ENCODE data around the gene GPR137.

Gene GPR137

DNA sequence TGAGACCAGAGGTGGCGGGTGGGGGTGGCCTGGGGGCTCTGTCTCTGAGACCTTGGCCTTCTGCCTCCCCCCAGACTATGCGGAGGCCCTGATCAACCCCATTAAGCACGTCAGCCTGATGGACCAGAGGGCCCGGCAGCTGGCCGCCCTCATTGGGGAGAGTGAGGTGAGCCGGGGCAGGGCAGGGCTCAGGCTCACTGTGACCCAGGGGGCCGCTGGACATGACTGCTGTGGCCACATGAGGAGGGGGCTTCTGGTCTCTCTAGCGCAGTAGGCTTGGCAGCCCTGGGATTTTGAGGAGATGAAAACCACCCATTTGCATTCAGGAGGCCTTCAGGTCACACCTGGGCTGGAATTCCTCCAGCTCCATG, 21.7 kb upstream of the GPR137 start:
- no peak for DNase-seq (ENCODE audit: low read depth)

DNA sequence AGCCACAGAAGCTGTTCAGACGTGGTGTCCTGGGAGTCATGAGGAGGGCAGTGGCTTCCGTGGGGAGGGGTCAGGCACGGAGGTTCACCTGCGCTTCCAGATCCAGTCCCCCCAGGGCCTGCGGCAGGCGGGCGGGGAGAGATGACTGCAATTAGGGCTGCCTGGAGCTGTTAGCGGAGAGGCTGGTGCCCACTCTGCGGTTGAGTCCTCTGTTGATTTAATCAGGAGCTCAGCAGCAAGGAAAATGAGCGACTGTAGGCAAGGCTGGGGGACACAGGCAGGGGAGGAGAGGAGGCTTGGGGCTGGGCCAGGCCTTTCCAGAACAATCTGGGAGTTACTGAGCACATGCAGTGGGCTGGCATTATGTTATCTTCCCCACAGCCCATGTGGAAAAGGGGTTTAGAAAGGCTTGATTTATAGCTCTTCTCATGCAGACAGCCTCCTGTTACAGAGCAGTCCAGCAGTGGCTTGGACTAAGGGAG, 21.2 kb upstream of the GPR137 start:
- DNase-seq (ENCODE audit: low read depth) = no peak

DNA sequence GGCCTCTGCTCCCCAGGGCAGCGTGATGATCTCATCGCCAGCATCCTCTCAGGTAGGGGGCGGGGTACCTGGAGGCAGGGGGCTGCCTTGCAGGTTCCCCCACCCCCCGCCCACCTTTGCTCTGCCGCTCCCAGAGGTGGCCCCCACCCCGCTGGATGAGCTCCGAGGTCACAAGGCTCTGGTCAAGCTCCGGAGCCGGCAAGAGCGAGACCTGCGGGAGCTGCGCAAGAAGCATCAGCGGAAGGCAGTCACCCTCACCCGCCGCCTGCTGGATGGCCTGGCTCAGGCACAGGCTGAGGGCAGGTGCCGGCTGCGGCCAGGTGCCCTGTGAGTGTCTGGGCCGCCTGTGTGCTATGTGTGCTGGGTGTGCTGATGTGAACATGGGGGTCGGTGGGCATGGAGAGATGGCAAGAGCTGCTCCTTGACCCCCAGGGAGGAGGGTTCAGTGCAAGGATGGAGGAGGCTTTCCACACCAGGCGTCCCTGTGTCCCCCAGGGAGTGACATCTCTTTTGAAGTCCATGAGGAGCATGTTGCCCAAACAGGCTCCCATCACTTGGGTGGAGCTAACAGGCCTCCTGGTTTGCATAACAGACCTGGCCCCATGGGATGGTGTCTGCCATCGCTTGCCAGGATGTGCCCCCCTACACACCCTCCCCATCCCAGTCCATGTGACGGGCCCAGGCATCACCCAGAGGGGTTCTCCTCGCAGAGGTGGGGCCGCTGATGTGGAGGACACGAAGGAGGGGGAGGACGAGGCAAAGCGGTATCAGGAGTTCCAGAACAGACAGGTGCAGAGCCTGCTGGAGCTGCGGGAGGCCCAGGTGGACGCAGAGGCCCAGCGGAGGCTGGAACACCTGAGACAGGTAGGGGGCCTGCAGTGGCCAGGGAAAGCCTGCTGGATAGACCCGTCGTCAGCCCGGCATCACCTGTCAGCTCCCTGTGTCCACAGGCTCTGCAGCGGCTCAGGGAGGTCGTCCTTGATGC, 20.2 kb upstream of the GPR137 start:
- DNase-seq (ENCODE audit: low read depth) = no peak

DNA sequence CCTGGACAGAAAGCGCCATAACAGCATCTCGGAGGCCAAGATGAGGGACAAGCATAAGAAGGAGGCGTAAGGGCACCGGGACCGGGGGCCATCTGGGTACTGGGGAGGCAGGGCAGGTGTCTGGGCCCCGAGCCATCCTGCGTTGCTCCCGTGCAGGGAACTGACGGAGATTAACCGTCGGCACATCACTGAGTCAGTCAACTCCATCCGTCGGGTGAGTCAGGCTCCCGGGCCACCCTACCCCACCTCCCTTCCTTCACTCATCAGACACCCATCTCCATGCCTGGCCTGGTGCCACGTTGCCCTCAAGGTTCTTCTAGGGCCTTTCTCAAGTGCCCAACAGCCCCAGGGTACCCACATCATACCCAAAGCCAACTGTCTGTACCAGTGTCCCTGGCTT, 19.3 kb upstream of the GPR137 start:
- DNase-seq (ENCODE audit: low read depth) = no peak

DNA sequence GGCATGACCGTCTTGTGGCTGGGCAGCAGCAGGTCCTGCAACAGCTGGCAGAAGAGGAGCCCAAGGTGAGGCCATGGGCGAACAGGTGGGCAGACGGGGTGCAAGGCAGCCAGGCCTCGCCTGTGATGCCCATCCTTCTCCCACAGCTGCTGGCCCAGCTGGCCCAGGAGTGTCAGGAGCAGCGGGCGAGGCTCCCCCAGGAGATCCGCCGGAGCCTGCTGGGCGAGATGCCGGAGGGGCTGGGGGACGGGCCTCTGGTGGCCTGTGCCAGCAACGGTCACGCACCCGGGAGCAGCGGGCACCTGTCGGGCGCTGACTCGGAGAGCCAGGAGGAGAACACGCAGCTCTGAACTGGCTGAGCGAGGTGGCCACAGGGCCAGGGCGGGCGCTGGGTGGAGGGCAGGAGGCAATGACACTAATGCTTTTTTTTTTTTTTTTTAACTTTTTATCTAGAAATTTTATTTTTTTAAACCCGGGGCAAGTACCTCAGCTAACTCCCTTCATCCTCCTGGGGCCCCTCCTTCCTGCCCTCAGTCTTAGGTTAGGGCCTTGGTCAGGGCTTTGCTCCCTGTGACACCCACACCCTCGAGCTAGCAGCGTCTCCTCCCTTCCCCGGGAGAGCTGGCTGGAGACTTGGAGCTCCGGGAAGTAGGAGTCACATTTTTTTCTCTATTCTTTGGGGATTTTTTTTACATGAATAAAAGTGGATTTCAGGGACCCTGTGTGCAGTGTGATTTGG, 18.3 kb upstream of the GPR137 start:
- DNase-seq (ENCODE audit: low read depth) = no peak

DNA sequence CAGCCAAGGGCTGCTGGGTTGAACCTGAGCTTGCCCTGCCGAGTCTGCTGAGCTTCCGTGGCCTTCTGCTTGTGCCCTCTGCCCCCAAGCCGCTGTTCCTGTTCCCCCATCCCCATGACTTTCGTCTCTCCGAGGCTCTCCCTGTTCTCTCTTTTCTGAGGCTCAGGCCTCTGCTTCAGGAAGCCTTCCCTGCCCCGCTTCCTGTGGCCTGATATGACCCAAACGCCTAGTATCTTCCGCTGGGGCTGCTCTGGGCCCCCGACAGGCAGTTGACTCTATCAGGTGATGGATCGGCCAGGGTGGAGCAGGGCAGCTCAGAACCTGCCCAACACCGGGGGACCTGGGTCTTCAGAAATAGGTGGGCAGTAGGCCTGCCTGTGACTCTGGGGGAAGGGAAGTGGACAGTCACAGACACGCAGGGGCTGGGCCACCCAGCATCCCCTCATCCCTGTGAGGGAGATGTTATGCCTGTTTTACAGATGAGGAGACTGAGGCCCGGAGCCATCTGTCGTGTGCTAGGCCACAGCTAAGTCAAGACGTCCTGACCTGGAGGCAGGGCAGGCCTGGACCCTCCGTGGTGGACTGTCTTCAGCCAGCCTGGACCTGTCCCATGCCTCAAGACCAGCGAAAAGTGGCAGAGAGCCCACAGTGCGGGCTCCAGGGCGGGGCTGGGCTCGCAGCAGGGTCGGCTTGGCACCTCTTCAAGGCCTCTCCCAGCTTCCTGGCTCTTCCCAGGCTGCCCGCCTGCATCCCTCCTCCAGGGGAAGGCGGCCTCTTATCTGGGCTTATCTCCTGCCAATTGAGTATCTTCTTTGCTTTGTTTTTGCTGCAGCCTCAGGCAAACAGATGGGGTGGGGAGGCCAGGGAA, 17.4 kb upstream of the GPR137 start:
- no peak for DNase-seq (ENCODE audit: low read depth)

DNA sequence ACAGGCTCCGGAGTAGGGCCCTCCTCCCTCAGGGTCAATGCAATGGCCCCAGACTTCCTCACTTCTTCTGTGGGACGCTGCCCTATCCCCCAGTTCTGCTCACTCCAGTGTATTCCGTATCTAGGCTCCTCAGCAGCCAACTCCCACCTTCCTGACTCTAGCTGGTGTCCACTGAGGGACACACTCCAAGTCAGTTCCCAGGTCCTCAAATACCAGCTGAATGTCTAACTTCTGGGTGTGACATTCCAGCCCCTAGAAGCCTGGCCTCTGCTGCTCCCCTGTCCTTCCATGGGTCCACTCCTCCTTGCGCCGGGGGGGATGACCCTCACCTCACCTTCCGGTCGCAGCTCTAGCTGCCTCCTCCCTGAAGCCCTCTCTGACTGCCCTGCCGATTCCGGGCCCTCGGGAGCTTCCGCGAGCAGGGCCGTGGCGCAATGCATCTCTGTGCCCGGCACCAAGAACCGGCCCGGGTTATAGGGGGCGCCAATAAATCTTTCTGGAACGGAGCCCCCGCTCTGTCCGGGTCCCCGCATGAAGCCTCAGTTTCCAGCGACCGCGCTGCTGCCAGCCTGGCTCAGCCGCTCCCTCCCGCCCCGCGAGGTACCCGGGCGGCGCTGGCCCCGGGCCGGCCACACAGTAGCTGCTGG, 16.6 kb upstream of the GPR137 start:
- DNase-seq (ENCODE audit: low read depth) = no peak

DNA sequence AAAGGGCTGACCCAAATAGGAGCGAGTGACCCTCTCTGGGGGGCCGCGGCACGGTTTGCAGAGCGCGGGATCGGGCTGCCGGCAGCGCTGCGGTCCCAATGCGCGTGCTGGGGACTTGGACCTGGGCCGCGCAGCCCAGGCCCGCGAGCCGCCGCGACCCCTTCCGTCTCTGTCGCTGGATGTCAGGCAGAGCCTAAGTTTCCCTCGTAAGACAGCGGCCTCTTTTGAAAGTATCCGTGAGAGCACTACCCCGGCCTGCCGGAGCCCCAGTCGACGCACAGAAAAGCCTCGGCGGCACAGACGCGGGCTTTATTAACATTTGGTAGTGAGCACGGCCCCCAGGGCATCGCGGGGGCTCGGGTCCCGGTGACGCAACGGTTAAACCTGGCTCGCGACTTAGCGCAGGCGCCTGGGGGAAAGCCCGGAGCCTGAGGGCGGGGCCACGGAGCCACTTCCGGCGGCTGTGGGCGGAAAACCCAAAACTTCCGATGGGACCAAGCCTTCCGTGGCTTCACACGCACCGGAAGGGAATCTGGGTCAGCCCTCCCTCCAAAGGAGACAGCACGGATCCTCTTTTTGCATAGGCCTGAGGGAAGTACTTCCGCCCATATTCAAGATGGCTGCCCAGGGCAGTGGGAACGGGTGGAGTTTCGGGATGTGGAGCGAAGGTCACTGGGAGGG, 16.0 kb upstream of the GPR137 start:
- peak; percentile 96 for DNase-seq (ENCODE audit: low read depth)

DNA sequence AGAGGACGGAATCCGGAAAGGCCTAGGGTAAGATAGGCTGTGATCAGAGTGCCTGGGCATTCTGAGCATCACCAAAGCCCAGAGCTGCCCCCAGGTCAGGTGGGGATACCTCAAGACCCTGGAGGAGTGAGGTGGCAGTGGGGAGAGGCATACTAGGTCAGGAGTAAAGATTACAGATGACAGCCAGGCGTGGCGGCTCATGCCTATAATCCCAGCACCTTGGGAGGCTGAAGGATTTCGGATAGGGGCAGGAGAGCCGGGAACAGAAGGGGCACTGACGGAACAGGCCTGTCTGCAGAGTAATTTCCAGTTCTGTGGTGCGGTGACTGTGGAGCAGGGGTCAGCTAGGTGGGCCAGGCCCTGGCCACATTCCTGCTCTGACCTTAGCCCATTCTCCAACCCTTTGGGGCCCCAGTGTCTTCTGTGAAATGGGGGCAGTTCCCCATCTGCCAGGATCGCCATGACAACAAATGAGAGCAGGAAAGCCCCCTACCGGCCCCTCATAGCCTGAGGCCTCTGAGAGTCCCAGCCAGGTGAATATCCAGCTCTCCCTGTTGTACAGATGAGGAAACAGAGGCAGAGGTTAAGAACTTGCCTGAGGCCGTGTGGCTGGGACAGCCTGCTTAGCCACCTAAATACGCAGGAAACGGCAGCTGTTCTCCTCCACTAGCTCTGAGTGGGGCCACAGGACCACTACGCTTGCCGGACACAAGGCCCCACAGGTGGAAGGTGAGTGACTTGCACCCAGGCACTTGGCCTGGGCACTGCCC, 10.4 kb upstream of the GPR137 start:
- no peak for DNase-seq (ENCODE audit: low read depth)

DNA sequence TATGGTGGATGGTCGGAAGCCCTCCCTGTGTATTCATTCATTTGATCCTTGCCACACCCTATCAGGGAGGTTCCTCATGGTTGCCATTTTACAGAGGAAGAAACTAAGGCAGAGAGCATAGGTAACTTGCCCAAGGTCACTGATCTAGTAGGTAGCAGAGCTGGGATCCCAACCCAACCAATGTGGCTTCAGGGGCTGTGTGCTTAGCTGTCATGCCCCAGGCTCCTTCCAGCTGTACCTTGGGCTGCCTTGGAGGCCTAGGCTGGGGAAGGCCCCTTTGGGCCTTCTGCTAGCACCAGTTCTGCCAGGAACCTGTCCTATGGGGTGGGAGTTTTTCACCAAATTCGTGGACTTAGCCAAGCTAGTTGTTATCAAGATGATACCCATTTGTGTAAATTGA, 9.8 kb upstream of the GPR137 start:
- DNase-seq (ENCODE audit: low read depth) = no peak

DNA sequence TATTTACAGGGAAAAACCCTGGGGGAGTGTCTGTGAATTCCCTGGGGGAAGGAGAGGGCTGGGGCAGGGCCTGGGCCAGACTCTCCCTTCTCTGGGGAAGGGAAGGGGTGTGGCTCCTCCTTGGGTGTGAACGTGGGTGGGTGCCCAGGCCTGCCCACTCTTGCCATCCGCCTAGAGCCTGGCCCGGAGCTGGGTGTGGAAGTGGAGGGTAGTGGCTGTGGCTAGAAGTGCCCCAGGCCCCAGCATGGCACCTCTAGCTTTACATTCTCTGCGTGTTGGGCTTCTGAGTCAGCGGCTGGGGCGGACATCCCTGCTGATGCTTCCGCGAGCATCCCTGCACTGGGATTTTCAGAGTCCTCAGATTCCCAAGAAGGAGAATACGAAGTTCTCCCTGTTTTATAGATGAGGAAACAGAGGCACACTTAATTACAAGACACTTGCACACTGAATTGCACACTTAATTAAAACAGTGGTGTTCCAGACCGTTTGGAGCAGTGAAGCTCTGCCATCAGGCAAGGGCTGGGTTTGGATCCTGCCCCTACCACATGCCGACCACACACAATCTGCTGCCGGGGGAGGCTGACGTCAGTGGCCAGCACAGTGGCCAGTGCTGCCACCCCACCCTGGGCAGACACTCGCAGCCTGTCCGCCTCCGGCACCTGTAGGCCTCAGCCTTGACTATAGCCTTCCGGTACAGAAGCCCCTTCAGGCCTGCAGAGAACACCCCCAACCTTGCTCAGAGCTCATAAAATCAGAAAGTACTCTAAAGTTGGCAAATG, 8.8 kb upstream of the GPR137 start:
- DNase-seq (ENCODE audit: low read depth) = no peak

DNA sequence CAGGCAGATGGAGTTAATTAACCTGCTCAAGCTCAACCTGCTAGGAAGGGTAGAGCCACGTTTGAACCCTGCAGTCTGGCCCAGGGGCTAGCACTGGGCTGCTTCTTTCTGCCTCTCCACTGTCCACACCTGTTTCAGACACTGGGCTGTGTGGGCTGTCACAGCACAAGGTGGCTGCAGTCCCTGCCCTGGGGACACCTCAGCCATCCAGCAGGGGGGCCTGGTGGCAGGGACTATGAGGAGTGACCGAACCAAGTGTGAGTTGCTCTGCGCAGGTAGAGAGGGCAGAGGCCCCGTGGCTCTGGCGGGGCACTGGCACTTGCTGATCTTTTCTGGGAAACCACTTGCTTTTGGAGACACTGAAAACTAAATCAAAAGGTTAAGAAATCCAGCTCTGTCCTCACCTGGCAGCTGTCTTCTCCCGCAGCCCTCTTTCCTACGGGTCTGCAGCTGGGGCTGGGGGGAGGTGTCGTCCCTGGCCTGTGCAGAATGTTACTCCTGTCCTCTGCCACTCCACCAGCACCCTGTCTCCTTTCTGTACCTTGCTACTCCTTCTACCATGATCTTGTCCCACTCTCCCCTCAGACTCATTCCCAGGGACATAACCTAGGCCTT, 7.0 kb upstream of the GPR137 start:
- DNase-seq (ENCODE audit: low read depth) = no peak

DNA sequence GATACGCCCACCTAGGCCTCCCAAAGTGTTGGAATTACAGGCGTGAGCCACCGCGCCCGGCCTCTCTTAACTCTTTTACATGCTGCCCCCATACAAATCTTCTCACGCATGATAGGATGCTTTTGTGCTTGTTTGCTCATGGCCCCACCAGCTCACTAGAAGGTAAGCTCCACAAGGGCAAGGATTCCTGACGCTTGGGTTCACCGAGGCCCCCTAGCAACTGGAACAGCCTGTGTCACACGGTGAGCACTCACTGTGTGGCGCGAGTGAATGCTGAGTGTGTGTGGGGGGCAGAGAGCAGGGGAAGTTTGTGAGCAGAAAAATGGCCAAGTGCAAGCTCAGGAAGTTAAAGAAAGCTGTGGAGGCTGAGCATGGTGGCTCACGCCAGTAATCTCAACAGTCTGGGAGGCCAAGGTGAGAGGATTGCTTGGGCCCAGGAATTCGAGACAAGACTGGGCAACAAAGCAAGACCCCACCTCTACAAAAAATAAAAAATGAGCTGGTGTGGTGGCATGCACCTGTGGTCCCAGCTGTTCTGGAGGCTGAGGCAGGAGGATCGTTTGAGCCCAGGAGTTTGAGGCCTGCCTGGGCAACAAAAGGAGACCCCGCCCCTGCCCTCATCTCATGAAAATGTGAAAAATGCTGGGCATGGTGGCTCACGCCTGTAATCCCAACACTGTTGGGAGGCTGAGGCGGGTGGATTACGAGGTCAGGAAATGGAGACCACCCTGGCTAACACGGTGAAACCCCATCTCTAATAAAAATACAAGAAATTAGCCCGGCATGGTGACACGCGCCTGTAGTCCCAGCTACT, 3.5 kb upstream of the GPR137 start:
- DNase-seq (ENCODE audit: low read depth) = no peak

DNA sequence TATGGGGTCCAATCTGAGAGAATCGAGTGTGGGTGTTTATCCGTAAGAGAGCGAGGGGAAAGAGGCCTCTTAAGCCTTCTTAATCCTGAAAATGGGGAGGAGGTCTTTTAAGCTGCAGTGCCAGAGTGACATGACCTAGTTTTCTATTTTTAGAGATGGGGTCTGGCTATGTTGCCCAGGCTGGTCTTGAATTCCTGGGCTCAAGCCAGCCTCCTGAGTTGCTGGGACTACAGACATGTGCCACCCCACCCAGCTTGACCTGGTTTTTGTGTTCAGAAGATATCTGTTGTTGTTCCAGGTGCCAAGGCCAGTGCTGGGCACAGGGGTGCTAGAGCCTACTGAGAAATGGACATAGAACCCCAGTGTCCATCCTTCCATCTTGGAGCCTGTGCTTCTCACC, 2.6 kb upstream of the GPR137 start:
- DNase-seq (ENCODE audit: low read depth) = no peak

DNA sequence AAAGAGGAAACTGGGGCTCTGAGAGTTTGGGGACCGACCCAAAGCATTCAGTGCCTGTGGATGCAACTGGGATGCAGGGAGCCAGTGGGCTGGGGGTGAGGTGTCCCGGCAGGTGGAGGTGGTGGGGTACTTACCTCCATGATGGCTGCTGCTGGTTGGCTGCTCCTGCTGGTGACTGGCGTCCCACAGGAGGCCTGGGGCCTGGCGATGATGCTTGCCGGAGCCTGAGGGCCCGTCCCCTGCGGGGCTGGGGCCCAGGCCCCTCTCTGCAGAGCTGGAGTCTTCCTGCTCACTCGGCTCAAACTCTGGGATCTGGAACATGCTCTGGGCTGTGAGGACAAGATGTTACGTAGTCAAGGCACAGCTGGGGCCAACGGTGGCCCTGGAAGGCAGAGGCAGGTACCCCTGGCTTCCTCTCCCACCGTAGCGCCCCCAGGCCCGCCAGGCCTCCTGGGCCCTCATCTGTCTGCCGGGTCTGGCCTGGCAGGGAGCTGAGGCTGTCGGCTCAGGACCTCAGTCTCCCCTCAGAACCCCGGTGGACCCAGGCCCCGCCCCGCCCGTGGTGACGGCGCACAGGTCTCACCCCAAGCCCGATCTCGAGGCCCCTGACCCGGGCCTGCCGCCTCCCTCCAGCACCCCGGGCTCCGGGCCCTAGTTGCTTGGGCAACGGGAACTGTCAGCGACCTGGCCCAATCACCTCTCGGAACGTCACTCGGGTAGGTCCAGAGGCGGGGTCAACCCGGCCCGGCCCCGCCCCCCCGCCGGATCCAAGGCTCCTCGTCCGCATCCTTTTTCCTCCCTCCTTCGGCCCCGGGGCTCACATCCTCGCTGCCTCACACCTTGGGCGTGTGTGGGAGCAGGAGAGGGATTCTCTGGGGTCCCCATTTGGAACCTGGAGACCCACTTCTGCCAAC, 1.3 kb upstream of the GPR137 start, which contains the start of gene BAD:
BAD (minus strand) TSS at position 618 of the 914 bp plus-strand sequence; CDS start at position 321, 297 bp downstream.
- peak; percentile 89 for DNase-seq (ENCODE audit: low read depth)

DNA sequence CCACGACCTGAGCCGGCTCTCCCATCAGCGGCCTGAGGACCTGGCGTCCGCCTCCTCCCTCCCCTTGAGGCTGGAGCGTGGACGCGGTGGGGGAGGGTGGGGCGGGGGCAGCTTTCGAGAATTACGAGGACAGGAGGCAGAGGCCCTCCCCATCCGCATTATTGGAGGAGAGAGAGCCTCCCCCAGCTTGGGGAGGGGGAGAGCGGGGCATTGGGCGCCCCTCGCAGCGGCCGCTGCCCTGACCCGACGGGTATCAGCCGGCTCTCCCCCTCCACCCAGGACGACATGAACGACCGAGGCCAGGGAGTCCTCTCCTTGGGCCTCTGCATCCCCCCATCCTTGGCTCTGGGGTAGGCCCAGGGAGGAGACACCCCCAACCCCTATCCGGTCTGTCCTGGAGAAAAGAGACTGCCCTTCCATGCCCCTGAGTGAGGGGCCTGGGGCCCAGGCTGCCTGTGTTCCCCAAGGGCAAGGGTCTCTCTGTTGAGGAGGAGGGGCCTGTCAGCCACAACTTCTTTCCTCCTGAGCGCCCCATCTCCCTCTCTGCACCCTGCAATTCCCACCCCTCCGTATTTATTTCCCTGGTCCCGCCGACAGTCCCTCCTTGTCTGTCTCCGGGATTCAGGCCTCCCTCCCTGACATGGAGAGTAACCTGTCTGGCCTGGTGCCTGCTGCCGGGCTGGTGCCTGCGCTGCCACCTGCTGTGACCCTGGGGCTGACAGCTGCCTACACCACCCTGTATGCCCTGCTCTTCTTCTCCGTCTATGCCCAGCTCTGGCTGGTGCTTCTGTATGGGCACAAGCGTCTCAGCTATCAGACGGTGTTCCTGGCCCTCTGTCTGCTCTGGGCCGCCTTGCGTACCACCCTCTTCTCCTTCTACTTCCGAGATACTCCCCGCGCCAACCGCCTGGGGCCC, 495 bp downstream of the GPR137 start:
- no peak for DNase-seq (ENCODE audit: low read depth)
